ENCODE measurements around the gene ATAD1.
A peak's percentile ranks its signal among the peaks of the same experiment; 100 is the strongest.
"Not testable (repeated sequence)": the region's sequence is repeated elsewhere in the genome, so short reads cannot be mapped to it uniquely, and the experiment has no call there.

The ATAD1 gene

DNA sequence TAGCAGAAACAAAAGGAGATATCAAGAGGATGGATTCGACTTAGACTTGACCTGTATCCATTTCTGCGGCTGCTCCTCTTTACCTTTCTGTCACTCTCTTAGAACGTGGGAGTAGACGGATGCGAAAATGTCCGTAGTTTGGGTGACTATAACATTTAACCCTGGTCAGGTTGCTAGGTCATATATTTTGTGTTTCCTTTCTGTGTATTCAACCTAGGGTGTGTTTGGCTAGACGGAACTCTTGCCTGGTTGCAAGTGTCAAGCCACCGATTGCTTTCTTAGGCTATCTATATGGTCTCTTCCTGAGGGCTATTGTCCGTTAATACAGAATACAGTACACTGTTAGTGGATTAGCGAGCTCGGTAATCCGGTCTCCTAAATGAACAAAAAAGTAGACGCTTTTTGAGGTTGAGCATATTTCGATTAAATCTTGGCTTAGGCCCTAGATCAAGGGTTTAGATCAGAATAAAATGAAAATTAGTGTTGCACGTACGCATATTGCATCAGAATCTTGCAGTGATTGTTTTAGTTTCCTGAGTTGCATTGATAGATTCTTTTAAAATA is 46.6 kb upstream of the ATAD1 start:
- H3K27me3 ChIP-seq, result no peaks in the 10 kb centered on the region
- peak overlapping the region; percentile 83 to 100 for H3K27ac ChIP-seq
- TF ChIP-seq, protein P1, sequence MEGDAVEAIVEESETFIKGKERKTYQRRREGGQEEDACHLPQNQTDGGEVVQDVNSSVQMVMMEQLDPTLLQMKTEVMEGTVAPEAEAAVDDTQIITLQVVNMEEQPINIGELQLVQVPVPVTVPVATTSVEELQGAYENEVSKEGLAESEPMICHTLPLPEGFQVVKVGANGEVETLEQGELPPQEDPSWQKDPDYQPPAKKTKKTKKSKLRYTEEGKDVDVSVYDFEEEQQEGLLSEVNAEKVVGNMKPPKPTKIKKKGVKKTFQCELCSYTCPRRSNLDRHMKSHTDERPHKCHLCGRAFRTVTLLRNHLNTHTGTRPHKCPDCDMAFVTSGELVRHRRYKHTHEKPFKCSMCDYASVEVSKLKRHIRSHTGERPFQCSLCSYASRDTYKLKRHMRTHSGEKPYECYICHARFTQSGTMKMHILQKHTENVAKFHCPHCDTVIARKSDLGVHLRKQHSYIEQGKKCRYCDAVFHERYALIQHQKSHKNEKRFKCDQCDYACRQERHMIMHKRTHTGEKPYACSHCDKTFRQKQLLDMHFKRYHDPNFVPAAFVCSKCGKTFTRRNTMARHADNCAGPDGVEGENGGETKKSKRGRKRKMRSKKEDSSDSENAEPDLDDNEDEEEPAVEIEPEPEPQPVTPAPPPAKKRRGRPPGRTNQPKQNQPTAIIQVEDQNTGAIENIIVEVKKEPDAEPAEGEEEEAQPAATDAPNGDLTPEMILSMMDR (IDR thresholded peaks at IDR 0.05), result no peak
- H3K4me1 ChIP-seq, result peaks cover 0 to 26% (median 8%) of the 10 kb centered on the region in 4 donors
- intact Hi-C loops (cut with DNase I; ENCODE audit: low total_unique reads), result loop anchor here (5.0 to 10.0 kb wide), 4 partner anchors 148 to 523 kb away; no protein-coding TSS in a partner anchor
- no peaks in the 10 kb centered on the region for H3K36me3 ChIP-seq
- H3K4me3 ChIP-seq, result peak overlapping the region; percentile 83 to 97
- no peak for DNase-seq
- H3K9me3 ChIP-seq, result no peaks in the 10 kb centered on the region

DNA sequence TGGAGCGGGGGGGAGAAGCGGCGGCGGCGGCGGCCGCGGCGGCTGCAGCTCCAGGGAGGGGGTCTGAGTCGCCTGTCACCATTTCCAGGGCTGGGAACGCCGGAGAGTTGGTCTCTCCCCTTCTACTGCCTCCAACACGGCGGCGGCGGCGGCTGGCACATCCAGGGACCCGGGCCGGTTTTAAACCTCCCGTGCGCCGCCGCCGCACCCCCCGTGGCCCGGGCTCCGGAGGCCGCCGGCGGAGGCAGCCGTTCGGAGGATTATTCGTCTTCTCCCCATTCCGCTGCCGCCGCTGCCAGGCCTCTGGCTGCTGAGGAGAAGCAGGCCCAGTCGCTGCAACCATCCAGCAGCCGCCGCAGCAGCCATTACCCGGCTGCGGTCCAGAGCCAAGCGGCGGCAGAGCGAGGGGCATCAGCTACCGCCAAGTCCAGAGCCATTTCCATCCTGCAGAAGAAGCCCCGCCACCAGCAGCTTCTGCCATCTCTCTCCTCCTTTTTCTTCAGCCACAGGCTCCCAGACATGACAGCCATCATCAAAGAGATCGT is 46.0 kb upstream of the ATAD1 start:
- peak overlapping the region; percentile 83 to 97 for H3K4me3 ChIP-seq
- DNase-seq, result peak in 1 of 2 donors; percentile 68
- not testable (repeated sequence) for H3K36me3 ChIP-seq, H3K27me3 ChIP-seq, H3K9me3 ChIP-seq
- intact Hi-C loops (cut with DNase I; ENCODE audit: low total_unique reads), result loop anchor here (5.0 to 10.0 kb wide), 4 partner anchors 148 to 523 kb away; no protein-coding TSS in a partner anchor
- peaks cover 0 to 21% (median 8%) of the 10 kb centered on the region in 4 donors for H3K4me1 ChIP-seq
- H3K27ac ChIP-seq, result peak overlapping the region; percentile 83 to 100

DNA sequence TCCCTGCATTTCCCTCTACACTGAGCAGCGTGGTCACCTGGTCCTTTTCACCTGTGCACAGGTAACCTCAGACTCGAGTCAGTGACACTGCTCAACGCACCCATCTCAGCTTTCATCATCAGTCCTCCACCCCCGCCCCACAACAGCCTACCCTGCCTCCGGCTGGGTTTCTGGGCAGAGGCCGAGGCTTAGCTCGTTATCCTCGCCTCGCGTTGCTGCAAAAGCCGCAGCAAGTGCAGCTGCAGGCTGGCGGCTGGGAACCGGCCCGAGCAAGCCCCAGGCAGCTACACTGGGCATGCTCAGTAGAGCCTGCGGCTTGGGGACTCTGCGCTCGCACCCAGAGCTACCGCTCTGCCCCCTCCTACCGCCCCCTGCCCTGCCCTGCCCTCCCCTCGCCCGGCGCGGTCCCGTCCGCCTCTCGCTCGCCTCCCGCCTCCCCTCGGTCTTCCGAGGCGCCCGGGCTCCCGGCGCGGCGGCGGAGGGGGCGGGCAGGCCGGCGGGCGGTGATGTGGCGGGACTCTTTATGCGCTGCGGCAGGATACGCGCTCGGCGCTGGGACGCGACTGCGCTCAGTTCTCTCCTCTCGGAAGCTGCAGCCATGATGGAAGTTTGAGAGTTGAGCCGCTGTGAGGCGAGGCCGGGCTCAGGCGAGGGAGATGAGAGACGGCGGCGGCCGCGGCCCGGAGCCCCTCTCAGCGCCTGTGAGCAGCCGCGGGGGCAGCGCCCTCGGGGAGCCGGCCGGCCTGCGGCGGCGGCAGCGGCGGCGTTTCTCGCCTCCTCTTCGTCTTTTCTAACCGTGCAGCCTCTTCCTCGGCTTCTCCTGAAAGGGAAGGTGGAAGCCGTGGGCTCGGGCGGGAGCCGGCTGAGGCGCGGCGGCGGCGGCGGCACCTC is 45.3 kb upstream of the ATAD1 start, which contains the start of the genes KLLN and PTEN:
Gene KLLN, minus strand, starts transcription at position 481 of the 891 bp plus-strand sequence. CDS start 1,046 bp downstream, outside the sequence.
Gene PTEN, plus strand, starts transcription at position 573 of the 891 bp plus-strand sequence. CDS start 845 bp downstream, outside the sequence.
- H3K4me3 ChIP-seq, result peak within 1 kb of the TSS; percentile 83 to 97
- no peaks in the 10 kb centered on the region for H3K9me3 ChIP-seq
- no peaks in the 10 kb centered on the region for H3K36me3 ChIP-seq
- H3K27me3 ChIP-seq, result no peaks in the 10 kb centered on the region
- intact Hi-C loops (cut with DNase I; ENCODE audit: low total_unique reads), result loop anchor here (5.0 to 10.0 kb wide), 4 partner anchors 149 to 524 kb away; no protein-coding TSS in a partner anchor
- TF ChIP-seq, protein P1 (IDR thresholded peaks at IDR 0.05), result no peak
- peaks cover 0 to 14% (median 7%) of the 10 kb centered on the region in 4 donors for H3K4me1 ChIP-seq
- peak; percentile 86 to 93 for DNase-seq
- H3K27ac ChIP-seq, result peak within 1 kb of the TSS; percentile 83 to 100

DNA sequence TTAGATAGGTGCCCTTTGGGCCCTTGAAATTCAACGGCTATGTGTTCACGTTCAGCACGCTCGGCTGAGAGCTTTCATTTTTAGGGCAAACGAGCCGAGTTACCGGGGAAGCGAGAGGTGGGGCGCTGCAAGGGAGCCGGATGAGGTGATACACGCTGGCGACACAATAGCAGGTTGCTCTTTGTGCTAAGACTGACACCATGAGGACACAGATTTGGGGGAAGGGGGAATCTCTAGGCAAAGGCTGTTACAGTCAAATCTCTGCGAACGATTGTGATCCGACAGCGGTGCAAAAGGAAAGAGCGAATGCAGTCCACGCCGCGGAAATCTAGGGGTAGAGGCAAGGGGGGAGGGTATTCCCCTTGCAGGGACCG is 44.6 kb upstream of the ATAD1 start:
- DNase-seq, result no peak
- Histone ChIP-seq H3K4me3 (peak overlapping the region; percentile 83 to 97), H3K27me3 (no peaks in the 10 kb centered on the region), H3K36me3 (no peaks in the 10 kb centered on the region), H3K9me3 (no peaks in the 10 kb centered on the region), H3K27ac (peak overlapping the region; percentile 83 to 100), H3K4me1 (peaks cover 0 to 12% (median 7%) of the 10 kb centered on the region in 4 donors)
- intact Hi-C loops (cut with DNase I; ENCODE audit: low total_unique reads), result loop anchor here (5.0 to 10.0 kb wide), 4 partner anchors 150 to 525 kb away; no protein-coding TSS in a partner anchor
- TF ChIP-seq, protein P1 (IDR thresholded peaks at IDR 0.05), result no peak

DNA sequence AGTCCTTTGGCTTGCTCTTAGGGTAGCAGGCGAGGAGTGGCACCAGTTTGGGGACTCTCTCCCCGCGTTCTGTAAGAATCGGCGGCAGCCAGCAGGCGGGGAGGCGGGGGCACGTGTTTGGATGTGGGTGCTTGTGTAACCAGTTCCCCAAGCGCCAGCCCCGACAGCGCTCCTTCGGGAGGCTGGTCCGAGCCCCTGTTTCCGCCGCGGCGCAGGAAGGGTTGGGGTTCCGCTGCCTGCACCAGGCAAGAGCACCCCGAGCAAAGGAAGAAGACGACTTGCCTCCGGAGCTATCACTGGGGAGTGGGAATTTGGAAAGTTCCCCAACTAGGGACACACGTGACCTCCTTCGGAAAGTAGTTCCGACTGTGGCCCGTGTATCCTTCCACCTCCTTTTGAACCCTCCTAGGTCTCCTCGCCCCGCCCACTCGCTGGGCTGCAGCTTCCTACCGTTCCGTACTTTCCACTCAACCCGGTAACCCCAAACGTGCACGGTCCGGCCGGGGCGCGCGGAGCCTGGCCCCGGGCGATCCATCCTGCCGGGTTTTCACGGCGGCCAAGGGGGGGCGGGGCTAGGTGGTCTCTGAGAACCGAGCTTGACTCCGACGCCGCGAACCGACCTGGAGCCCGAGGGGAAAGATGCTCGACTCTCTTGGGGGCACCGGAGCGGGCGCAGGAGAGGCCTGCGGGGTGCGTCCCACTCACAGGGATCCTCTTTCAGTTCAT is 44.1 kb upstream of the ATAD1 start:
- H3K27ac ChIP-seq, result peak overlapping the region; percentile 83 to 100
- H3K9me3 ChIP-seq, result no peaks in the 10 kb centered on the region
- peak; percentile 95 to 99 for DNase-seq
- H3K4me3 ChIP-seq, result peak overlapping the region; percentile 83 to 97
- intact Hi-C loops (cut with DNase I; ENCODE audit: low total_unique reads), result loop anchor here (5.0 to 10.0 kb wide), 4 partner anchors 150 to 525 kb away; no protein-coding TSS in a partner anchor
- H3K36me3 ChIP-seq, result no peaks in the 10 kb centered on the region
- H3K27me3 ChIP-seq, result no peaks in the 10 kb centered on the region
- TF ChIP-seq, protein P1 (IDR thresholded peaks at IDR 0.05), result peak in 1 of 2 experiments; percentile 20
- peaks cover 0 to 12% (median 7%) of the 10 kb centered on the region in 4 donors for H3K4me1 ChIP-seq

Measured in tibial artery (tissue), 4 donors.